NCI-H510A (cell line): ENCODE data around the gene ZSCAN9.

Source experiments
- DNase-seq: peaks from one replicate; lab custom pipeline; 2025; lab: John Stamatoyannopoulos, UW

Gene ZSCAN9

GRCh38 chr6:28225056-28225834 is at the start of gene ZSCAN9:
TSS of gene ZSCAN9 (plus strand) at chr6:28225275. CDS start at chr6:28227085, 1,810 bp downstream.
- peak; percentile 76 for DNase-seq

- DNase-seq = no peak
These were observed 48.7 kb upstream of the ZSCAN9 start for GRCh38 chr6:28176373-28176772.

- DNase-seq = no peak
These were observed 42.8 kb upstream of the ZSCAN9 start for GRCh38 chr6:28182255-28182654.

- DNase-seq = no peak
These were observed 36.7 kb upstream of the ZSCAN9 start for GRCh38 chr6:28188111-28188979.

- DNase-seq = no peak
These were observed 25.1 kb upstream of the ZSCAN9 start for GRCh38 chr6:28200020-28200419.

- DNase-seq = no peak
These were observed 21.9 kb upstream of the ZSCAN9 start for GRCh38 chr6:28203201-28203600.

GRCh38 chr6:28205879-28206278 is 19.2 kb upstream of the ZSCAN9 start:
- DNase-seq = no peak

GRCh38 chr6:28206527-28206926 is 18.5 kb upstream of the ZSCAN9 start:
- DNase-seq = no peak

GRCh38 chr6:28206928-28207509 is 18.1 kb upstream of the ZSCAN9 start:
- DNase-seq = no peak

GRCh38 chr6:28207510-28208110 is 17.5 kb upstream of the ZSCAN9 start:
- DNase-seq = no peak

GRCh38 chr6:28208111-28208659 is 16.9 kb upstream of the ZSCAN9 start:
- no peak for DNase-seq

- no peak for DNase-seq
These were observed 15.1 kb upstream of the ZSCAN9 start for GRCh38 chr6:28209753-28210535.

GRCh38 chr6:28211840-28212509 is 13.1 kb upstream of the ZSCAN9 start:
- no peak for DNase-seq

- peak; percentile 9 for DNase-seq
These were observed 12.4 kb upstream of the ZSCAN9 start for GRCh38 chr6:28212510-28213212.

- no peak for DNase-seq
These were observed 11.9 kb upstream of the ZSCAN9 start for GRCh38 chr6:28213213-28213523.

GRCh38 chr6:28215425-28215824 is 9.7 kb upstream of the ZSCAN9 start:
- DNase-seq = no peak

- DNase-seq = no peak
These were observed 7.2 kb upstream of the ZSCAN9 start for GRCh38 chr6:28217890-28218289.

GRCh38 chr6:28218312-28219248 is 6.5 kb upstream of the ZSCAN9 start:
- peak; percentile 40 for DNase-seq
